ENCODE results near the gene RASAL1. TPM values are rescaled to one million over a fixed set of nuclear protein-coding genes. Genes with fewer than 3 reads are reported as not detected.

The RASAL1 gene
- total RNA-seq, 1 donor from 2014 or later: not detected

- Mint-ChIP-seq H3K27ac (ENCODE audit: unreplicated experiment) (no peak overlapping the region), H3K4me1 (ENCODE audit: low read depth, unreplicated experiment) (peaks cover 20% of the 10 kb centered on the region), H3K4me3 (ENCODE audit: unreplicated experiment) (no peak overlapping the region), H3K27me3 (ENCODE audit: unreplicated experiment) (peaks cover 13% of the 10 kb centered on the region), H3K9me3 (ENCODE audit: unreplicated experiment) (peaks cover 2% of the 10 kb centered on the region), H3K36me3 (ENCODE audit: unreplicated experiment) (no peaks in the 10 kb centered on the region)
- no peak for TF ChIP-seq CTCF (IDR thresholded peaks at IDR 0.05; ENCODE audit: partially characterized antibody, unreplicated experiment)
- DNase-seq: no peak
Observed at GRCh38 chr12:113093409-113094101, 42.0 kb downstream of the RASAL1 start.

DNA sequence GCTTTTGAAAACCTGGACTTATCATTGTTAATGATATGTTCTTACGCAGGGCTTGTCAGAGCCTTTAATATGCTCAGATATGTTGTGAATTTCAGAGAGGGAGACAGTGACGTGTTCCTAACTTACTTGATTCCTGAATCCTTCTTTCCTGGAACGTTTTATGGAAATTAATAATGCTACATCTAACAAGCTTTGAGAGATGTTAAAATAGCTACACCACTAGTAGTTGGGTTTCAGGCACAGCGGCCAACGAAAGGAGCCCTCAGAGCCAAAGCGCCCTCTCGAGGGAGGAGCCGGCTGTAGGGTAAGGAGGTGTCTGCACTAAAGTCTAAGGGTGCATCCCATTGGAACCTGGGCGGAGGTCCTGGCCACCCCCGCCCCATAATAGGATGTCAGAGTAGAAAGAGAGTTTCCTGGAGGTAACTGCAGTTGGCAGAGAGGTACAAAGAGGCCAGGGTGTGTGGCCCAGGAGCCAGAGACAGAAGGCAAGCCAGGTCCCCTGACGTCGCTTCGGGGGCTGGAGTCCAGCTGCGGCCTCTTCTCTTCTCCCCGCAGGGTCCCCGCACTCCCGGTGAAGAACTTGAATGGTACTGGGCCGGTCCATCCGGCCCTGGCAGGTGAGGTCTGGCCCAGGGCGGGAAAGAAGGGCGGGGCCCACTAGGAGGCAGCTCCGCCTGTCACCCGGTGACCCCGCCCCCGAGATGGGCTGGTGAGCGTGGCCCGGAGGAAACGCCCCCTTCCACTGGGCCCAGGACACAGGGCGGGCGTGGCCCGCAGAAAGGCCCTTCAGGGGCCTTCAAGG is 42.8 kb downstream of the RASAL1 start:
- H3K27me3 Mint-ChIP-seq (ENCODE audit: unreplicated experiment): peaks cover 14% of the 10 kb centered on the region
- TF ChIP-seq CTCF (IDR thresholded peaks at IDR 0.05; ENCODE audit: partially characterized antibody, unreplicated experiment): no peak
- H3K36me3 Mint-ChIP-seq (ENCODE audit: unreplicated experiment): no peaks in the 10 kb centered on the region
- peaks cover 2% of the 10 kb centered on the region for H3K9me3 Mint-ChIP-seq (ENCODE audit: unreplicated experiment)
- no peak overlapping the region for H3K27ac Mint-ChIP-seq (ENCODE audit: unreplicated experiment)
- peaks cover 20% of the 10 kb centered on the region for H3K4me1 Mint-ChIP-seq (ENCODE audit: low read depth, unreplicated experiment)
- H3K4me3 Mint-ChIP-seq (ENCODE audit: unreplicated experiment): peak overlapping the region; percentile 75
- peak; percentile 59 for DNase-seq

DNA sequence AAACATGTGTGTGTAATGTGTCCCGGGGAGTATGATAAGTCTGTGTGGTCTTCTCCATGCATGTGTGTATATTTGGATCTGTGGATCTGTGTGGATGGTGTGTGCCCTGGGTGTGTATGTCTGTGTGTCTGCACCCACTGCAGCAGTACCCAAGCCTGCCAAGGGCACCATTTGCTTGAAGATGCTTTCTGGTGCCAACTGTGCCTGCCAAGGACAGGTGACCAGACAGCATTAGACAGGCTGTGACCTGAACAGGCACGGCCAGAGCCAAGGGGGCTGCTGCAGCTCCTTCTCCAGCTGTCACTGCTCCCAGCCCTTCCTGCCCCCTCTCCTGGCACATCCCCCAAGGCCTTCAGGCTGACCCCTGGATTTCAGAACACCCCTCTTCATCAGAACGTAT is 44.1 kb downstream of the RASAL1 start:
- Mint-ChIP-seq H3K27me3 (ENCODE audit: unreplicated experiment) (peaks cover 14% of the 10 kb centered on the region), H3K4me3 (ENCODE audit: unreplicated experiment) (no peak overlapping the region), H3K9me3 (ENCODE audit: unreplicated experiment) (peaks cover 2% of the 10 kb centered on the region), H3K27ac (ENCODE audit: unreplicated experiment) (no peak overlapping the region), H3K36me3 (ENCODE audit: unreplicated experiment) (no peaks in the 10 kb centered on the region), H3K4me1 (ENCODE audit: low read depth, unreplicated experiment) (peaks cover 13% of the 10 kb centered on the region)
- DNase-seq: no peak
- no peak for TF ChIP-seq CTCF (IDR thresholded peaks at IDR 0.05; ENCODE audit: partially characterized antibody, unreplicated experiment)

DNA sequence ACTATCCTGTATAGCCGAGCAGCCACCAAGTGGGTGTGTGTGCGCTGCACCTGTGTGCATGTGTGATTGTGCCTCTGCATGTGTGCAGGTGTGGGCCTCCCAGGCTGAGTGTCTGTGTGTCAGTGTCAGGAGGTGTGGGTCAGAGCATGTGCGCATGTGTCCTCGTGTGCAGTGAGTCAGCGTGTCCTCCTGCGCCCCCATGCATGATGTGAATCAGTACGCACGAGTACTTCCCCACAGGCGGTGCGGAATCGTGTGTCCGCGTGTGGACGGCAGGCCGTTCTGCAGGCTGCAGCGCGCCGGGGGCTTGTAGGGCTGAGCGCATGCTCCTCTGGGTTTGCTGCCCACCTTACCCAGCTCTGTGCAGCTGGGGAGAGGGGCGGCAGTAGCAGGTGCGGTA is 44.8 kb downstream of the RASAL1 start:
- peaks cover 13% of the 10 kb centered on the region for H3K4me1 Mint-ChIP-seq (ENCODE audit: low read depth, unreplicated experiment)
- H3K27ac Mint-ChIP-seq (ENCODE audit: unreplicated experiment): no peak overlapping the region
- TF ChIP-seq CTCF (IDR thresholded peaks at IDR 0.05; ENCODE audit: partially characterized antibody, unreplicated experiment): no peak
- H3K4me3 Mint-ChIP-seq (ENCODE audit: unreplicated experiment): no peak overlapping the region
- peaks cover 2% of the 10 kb centered on the region for H3K9me3 Mint-ChIP-seq (ENCODE audit: unreplicated experiment)
- DNase-seq: no peak
- no peaks in the 10 kb centered on the region for H3K36me3 Mint-ChIP-seq (ENCODE audit: unreplicated experiment)
- H3K27me3 Mint-ChIP-seq (ENCODE audit: unreplicated experiment): peaks cover 12% of the 10 kb centered on the region

DNA sequence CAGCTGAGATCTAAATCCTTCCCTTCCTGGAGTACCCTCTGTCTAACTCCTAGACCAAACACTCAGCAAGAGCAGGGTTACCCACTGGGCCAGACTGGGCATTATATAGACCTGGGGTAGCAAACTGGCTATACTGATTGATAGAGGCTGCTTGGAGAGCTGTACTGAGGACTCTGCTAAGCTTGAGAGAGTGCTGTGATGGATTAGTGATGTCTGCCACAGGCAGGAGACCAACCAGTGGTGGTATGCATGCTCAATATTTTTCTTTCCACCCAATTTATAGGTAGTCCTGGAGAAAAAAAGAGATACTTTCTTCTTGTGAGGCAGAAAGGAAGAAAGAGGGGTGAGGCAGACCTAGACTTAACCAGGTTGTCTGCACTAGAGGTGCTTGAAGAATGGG is 45.7 kb downstream of the RASAL1 start:
- H3K36me3 Mint-ChIP-seq (ENCODE audit: unreplicated experiment): no peaks in the 10 kb centered on the region
- no peak overlapping the region for H3K4me3 Mint-ChIP-seq (ENCODE audit: unreplicated experiment)
- H3K4me1 Mint-ChIP-seq (ENCODE audit: low read depth, unreplicated experiment): peaks cover 13% of the 10 kb centered on the region
- no peak for TF ChIP-seq CTCF (IDR thresholded peaks at IDR 0.05; ENCODE audit: partially characterized antibody, unreplicated experiment)
- no peak overlapping the region for H3K27ac Mint-ChIP-seq (ENCODE audit: unreplicated experiment)
- no peak for DNase-seq
- peaks cover 2% of the 10 kb centered on the region for H3K9me3 Mint-ChIP-seq (ENCODE audit: unreplicated experiment)
- peaks cover 12% of the 10 kb centered on the region for H3K27me3 Mint-ChIP-seq (ENCODE audit: unreplicated experiment)
